Loucy (cell line): ENCODE results near the gene GSTT4.

Source experiments
- H2AFZ ChIP-seq: fragments of 200-600 bp; sonication (generic); 2 replicates; pipeline ENCODE4 v1.6.0; 2016; ENCODE audit warnings: antibody characterized with exemption, mild to moderate bottlenecking, low read length, moderate library complexity
- H3F3A ChIP-seq: fragments of 200-600 bp; 2 replicates; pipeline ENCODE4 v1.6.0; 2016; ENCODE audit warnings: antibody characterized with exemption, low read depth, mild to moderate bottlenecking
- H3K27me3 ChIP-seq: fragments of 200-600 bp; sonication (generic); 2 replicates; pipeline ENCODE4 v1.6.1; 2014; ENCODE audit warnings: low read length, mild to moderate bottlenecking; ENCODE audit not compliant: insufficient read depth, poor library complexity, severe bottlenecking
- H3K36me3 ChIP-seq: fragments of 200-600 bp; sonication (generic); 2 replicates; pipeline ENCODE4 v1.6.1; 2016; ENCODE audit warnings: low read length; ENCODE audit not compliant: insufficient read depth
- H3K4me1 ChIP-seq: fragments of 200-600 bp; sonication (generic); 2 replicates; pipeline ENCODE4 v1.5.1; 2014; ENCODE audit warnings: low read length, mild to moderate bottlenecking; ENCODE audit not compliant: insufficient read depth, poor library complexity, severe bottlenecking
- H3K4me2 ChIP-seq: fragments of 200-600 bp; sonication (generic); 2 replicates; pipeline ENCODE4 v1.6.0; 2014; ENCODE audit warnings: antibody characterized with exemption, low read length, low read depth, mild to moderate bottlenecking; ENCODE audit not compliant: poor library complexity, severe bottlenecking
- H3K4me3 ChIP-seq: fragments of 200-600 bp; sonication (generic); 2 replicates; pipeline ENCODE4 v1.5.1; 2014; ENCODE audit warnings: low read length, mild to moderate bottlenecking, mixed read lengths; ENCODE audit not compliant: poor library complexity, severe bottlenecking
- H3K79me2 ChIP-seq: fragments of 200-600 bp; sonication (generic); 2 replicates; pipeline ENCODE4 v1.6.1; 2014; ENCODE audit warnings: low read length; ENCODE audit not compliant: insufficient read depth
- H3K9ac ChIP-seq: fragments of 200-600 bp; sonication (generic); 2 replicates; pipeline ENCODE4 v1.6.0; 2014; ENCODE audit warnings: mild to moderate bottlenecking, low read depth, low read length, moderate library complexity; ENCODE audit not compliant: poor library complexity, severe bottlenecking
- H3K9me2 ChIP-seq: fragments of 200-600 bp; sonication (generic); replicated peaks from 2 replicates; pipeline ENCODE4 v1.6.1; 2016; ENCODE audit warnings: low read depth, low read length, mixed read lengths
- H3K9me3 ChIP-seq: fragments of 200-600 bp; sonication (generic); 2 replicates; pipeline ENCODE4 v1.6.1; 2014; ENCODE audit warnings: mild to moderate bottlenecking, antibody characterized with exemption, low read length, low read depth; ENCODE audit not compliant: insufficient read depth
- H4K20me1 ChIP-seq: fragments of 200-600 bp; sonication (generic); 2 replicates; pipeline ENCODE4 v1.6.0; 2014; ENCODE audit warnings: antibody characterized with exemption, low read length, mild to moderate bottlenecking; ENCODE audit not compliant: insufficient read depth, poor library complexity, severe bottlenecking
- EZH2phosphoT487 ChIP-seq: fragments of 200-600 bp; IDR thresholded peaks from 2 replicates; pipeline ENCODE4 v1.6.1; 2018; ENCODE audit warnings: antibody characterized with exemption, mild to moderate bottlenecking, moderate library complexity, borderline replicate concordance
- TF ChIP-seq, protein P1 (sequence below): fragments of 200-600 bp; sonication (generic); conservative IDR thresholded peaks from 2 replicates; pipeline ENCODE4 v1.5.1; 2014; ENCODE audit warnings: mild to moderate bottlenecking, antibody characterized with exemption, low read length

Gene GSTT4

DNA sequence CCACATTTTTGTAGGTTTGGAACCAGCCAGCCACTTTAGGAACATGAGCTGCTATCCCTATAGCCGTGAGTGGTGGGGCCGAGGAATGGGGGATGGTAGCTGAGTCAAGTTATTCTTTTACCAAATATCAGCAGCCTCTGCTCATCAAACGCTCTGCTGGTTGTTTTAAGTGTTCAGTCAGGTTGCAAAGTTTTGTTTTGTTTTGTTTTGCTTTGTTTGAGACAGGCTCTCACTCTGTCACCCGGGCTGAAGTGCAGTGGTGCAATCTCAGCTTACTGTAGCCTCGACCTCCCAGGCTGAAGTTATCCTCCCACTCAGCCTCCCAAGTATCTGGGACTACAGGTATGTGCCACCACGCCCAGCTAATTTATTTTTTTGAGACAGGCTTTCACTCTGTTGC lies 20.2 kb upstream of the GSTT4 start:
- TF ChIP-seq, protein P1, sequence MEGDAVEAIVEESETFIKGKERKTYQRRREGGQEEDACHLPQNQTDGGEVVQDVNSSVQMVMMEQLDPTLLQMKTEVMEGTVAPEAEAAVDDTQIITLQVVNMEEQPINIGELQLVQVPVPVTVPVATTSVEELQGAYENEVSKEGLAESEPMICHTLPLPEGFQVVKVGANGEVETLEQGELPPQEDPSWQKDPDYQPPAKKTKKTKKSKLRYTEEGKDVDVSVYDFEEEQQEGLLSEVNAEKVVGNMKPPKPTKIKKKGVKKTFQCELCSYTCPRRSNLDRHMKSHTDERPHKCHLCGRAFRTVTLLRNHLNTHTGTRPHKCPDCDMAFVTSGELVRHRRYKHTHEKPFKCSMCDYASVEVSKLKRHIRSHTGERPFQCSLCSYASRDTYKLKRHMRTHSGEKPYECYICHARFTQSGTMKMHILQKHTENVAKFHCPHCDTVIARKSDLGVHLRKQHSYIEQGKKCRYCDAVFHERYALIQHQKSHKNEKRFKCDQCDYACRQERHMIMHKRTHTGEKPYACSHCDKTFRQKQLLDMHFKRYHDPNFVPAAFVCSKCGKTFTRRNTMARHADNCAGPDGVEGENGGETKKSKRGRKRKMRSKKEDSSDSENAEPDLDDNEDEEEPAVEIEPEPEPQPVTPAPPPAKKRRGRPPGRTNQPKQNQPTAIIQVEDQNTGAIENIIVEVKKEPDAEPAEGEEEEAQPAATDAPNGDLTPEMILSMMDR: no peak
- no peak for TF ChIP-seq EZH2phosphoT487
- Histone ChIP-seq H3K9me2 (no peaks in the 10 kb centered on the region), H3F3A (no peaks in the 10 kb centered on the region), H3K9me3 (0 out of 2 replicates have a peak, but pooled peaks cover 3% of the 10 kb centered on the region), H3K79me2 (peaks cover 90% of the 10 kb centered on the region), H3K27me3 (no peaks in the 10 kb centered on the region), H3K9ac (no peak overlapping the region), H4K20me1 (peaks cover 7% of the 10 kb centered on the region), H3K4me1 (peaks cover 14% of the 10 kb centered on the region), H3K4me3 (no peak overlapping the region), H3K36me3 (peaks cover 4% of the 10 kb centered on the region; the same call in 1 of the 2 replicates), H2AFZ (no peak overlapping the region), H3K4me2 (no peak overlapping the region)

DNA sequence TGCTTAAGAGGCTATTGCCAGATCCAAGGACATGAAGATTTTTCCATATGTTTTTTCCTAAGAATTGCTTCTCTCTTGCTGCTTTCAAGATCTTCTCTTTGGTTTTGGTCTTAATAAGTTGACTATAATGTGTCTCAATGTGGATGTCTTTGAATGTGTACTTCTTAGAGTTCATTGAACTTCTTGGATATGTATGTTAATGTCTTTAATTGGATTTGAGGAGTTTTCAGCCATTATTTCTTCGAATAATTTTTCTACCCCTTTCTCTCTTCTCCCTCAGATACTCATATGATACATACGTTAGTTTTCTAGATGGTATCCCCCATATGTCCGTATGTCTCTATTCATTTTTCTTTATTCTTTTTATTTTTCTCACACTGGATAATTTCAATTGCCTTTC lies 19.1 kb upstream of the GSTT4 start:
- Histone ChIP-seq H3K4me1 (peaks cover 14% of the 10 kb centered on the region), H3K36me3 (peaks cover 4% of the 10 kb centered on the region; the same call in 1 of the 2 replicates), H3K27me3 (no peaks in the 10 kb centered on the region), H3K4me2 (no peak overlapping the region), H2AFZ (no peak overlapping the region), H3K9me3 (0 out of 2 replicates have a peak, but pooled peaks cover 3% of the 10 kb centered on the region), H3K9ac (no peak overlapping the region), H3F3A (no peaks in the 10 kb centered on the region), H3K4me3 (no peak overlapping the region), H3K79me2 (peaks cover 90% of the 10 kb centered on the region), H3K9me2 (no peaks in the 10 kb centered on the region), H4K20me1 (peaks cover 7% of the 10 kb centered on the region)
- no peak for TF ChIP-seq EZH2phosphoT487
- TF ChIP-seq, protein P1: no peak

DNA sequence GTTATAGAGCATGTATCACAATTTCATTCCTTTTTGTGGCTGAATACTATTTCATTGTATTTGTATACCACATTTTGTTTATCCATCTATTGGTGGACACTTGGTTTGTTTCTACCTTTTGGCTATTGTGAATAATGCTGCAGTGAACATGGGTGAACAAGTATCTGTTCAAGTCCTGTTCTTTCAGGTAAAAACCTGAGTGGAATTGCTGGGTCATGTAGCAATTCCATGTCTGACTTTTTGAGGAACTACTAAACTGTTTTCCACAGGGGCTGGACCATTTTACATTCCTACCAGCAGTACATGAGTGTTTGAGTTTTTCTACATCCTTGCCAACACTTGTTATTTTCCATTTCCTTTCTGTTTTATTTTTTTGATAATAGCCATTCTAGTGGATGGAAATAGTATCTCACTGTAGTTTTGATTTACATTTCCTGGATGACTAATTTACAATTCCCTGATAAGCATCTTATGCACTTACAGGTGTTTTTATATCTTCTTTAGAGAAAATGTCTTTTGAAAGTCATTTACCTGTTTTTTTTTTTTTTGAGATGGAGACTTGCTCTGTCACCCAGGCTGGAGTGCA lies 18.0 kb upstream of the GSTT4 start:
- Histone ChIP-seq H3K4me3 (no peak overlapping the region), H2AFZ (no peak overlapping the region), H3K4me1 (peaks cover 16% of the 10 kb centered on the region), H3K27me3 (no peaks in the 10 kb centered on the region), H3K4me2 (no peak overlapping the region), H3K79me2 (peaks cover 88% of the 10 kb centered on the region), H3K36me3 (peaks cover 4% of the 10 kb centered on the region; the same call in 1 of the 2 replicates), H3K9me3 (0 out of 2 replicates have a peak, but pooled peaks cover 3% of the 10 kb centered on the region), H3K9ac (no peak overlapping the region), H3K9me2 (no peaks in the 10 kb centered on the region), H3F3A (no peaks in the 10 kb centered on the region), H4K20me1 (peaks cover 9% of the 10 kb centered on the region)
- TF ChIP-seq EZH2phosphoT487: no peak
- TF ChIP-seq, protein P1: no peak
